WTC11 (cell line): Measurements from ENCODE around the gene MAGI2.

Experiments
- NFATC4 ChIP-seq: fragments of 250-450 bp; sonication (Bioruptor Pico); IDR thresholded peaks from 2 replicates; pipeline ENCODE4 v1.9.0; 2021; ENCODE audit warnings: mild to moderate bottlenecking
- NFYB ChIP-seq: sonication (generic); formaldehyde crosslinking; conservative IDR thresholded peaks from 2 replicates; pipeline ENCODE4 v1.8.0; 2022; ENCODE audit warnings: low read depth, missing genetic modification reagents
- NR1H2 ChIP-seq: sonication (generic); formaldehyde crosslinking; IDR thresholded peaks from 2 replicates; pipeline ENCODE4 v1.9.0; 2021; ENCODE audit warnings: mild to moderate bottlenecking, moderate library complexity, missing genetic modification reagents
- TF ChIP-seq, protein P1 (sequence below): sonication (generic); formaldehyde crosslinking; IDR thresholded peaks from 2 replicates; pipeline ENCODE4 v1.8.0; 2022; ENCODE audit warnings: mild to moderate bottlenecking, missing genetic modification reagents
- TF ChIP-seq, protein P2 (sequence below): sonication (generic); formaldehyde crosslinking; conservative IDR thresholded peaks from 2 replicates; pipeline ENCODE4 v1.8.1; 2023; ENCODE audit warnings: mild to moderate bottlenecking, low read depth, missing genetic modification reagents, moderate library complexity
- TF ChIP-seq, protein P3 (sequence below): fragments of 200-600 bp; IDR thresholded peaks from 2 replicates; pipeline ENCODE4 v1.8.0; 2022; ENCODE audit warnings: antibody characterized with exemption
- TF ChIP-seq, protein P4 (sequence below): sonication (generic); formaldehyde crosslinking; IDR thresholded peaks from 2 replicates; pipeline ENCODE4 v1.8.1; 2022; ENCODE audit warnings: missing genetic modification reagents, borderline replicate concordance
- TF ChIP-seq, protein P5 (sequence below): sonication (generic); formaldehyde crosslinking; IDR thresholded peaks from 2 replicates; pipeline ENCODE4 v1.8.1; 2023; ENCODE audit warnings: mild to moderate bottlenecking, missing genetic modification reagents, moderate library complexity

DNA sequence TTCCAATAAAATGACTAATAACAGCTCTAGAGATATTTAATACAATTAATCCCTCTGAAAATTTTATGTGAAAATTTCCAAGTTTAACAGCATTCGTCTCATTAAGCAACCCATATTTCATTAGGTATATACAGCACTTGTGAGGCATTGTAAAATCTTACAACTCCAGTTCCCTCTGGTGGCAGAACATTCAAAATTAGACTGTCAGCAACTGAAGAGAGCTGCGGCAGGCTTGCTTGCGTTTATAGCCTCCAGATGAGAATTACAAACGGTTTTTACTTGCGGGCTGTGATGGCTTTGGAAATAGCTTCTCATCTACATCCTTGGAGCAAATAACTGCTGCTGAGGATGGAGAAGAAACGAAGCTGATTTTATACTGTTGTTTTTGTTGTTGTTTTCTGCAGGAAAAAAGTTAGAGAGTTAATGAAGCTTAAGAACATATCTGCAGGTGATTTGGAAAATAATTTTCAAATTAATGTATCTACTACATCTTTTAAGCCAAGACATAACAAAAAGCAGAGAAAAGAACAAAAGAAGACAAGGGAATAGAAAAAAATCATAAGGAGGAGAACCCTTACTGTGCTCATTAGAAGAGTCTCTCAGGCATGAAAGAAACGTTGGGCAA lies 171.3 kb downstream of the MAGI2 start:
- TF ChIP-seq, protein P1, sequence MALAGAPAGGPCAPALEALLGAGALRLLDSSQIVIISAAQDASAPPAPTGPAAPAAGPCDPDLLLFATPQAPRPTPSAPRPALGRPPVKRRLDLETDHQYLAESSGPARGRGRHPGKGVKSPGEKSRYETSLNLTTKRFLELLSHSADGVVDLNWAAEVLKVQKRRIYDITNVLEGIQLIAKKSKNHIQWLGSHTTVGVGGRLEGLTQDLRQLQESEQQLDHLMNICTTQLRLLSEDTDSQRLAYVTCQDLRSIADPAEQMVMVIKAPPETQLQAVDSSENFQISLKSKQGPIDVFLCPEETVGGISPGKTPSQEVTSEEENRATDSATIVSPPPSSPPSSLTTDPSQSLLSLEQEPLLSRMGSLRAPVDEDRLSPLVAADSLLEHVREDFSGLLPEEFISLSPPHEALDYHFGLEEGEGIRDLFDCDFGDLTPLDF (CRISPR knock-in tag): no peak
- TF ChIP-seq, protein P2, sequence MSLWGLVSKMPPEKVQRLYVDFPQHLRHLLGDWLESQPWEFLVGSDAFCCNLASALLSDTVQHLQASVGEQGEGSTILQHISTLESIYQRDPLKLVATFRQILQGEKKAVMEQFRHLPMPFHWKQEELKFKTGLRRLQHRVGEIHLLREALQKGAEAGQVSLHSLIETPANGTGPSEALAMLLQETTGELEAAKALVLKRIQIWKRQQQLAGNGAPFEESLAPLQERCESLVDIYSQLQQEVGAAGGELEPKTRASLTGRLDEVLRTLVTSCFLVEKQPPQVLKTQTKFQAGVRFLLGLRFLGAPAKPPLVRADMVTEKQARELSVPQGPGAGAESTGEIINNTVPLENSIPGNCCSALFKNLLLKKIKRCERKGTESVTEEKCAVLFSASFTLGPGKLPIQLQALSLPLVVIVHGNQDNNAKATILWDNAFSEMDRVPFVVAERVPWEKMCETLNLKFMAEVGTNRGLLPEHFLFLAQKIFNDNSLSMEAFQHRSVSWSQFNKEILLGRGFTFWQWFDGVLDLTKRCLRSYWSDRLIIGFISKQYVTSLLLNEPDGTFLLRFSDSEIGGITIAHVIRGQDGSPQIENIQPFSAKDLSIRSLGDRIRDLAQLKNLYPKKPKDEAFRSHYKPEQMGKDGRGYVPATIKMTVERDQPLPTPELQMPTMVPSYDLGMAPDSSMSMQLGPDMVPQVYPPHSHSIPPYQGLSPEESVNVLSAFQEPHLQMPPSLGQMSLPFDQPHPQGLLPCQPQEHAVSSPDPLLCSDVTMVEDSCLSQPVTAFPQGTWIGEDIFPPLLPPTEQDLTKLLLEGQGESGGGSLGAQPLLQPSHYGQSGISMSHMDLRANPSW: no peak
- TF ChIP-seq, protein P3, sequence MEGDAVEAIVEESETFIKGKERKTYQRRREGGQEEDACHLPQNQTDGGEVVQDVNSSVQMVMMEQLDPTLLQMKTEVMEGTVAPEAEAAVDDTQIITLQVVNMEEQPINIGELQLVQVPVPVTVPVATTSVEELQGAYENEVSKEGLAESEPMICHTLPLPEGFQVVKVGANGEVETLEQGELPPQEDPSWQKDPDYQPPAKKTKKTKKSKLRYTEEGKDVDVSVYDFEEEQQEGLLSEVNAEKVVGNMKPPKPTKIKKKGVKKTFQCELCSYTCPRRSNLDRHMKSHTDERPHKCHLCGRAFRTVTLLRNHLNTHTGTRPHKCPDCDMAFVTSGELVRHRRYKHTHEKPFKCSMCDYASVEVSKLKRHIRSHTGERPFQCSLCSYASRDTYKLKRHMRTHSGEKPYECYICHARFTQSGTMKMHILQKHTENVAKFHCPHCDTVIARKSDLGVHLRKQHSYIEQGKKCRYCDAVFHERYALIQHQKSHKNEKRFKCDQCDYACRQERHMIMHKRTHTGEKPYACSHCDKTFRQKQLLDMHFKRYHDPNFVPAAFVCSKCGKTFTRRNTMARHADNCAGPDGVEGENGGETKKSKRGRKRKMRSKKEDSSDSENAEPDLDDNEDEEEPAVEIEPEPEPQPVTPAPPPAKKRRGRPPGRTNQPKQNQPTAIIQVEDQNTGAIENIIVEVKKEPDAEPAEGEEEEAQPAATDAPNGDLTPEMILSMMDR: no peak
- TF ChIP-seq NFATC4 (CRISPR knock-in tag) (no peak), NFYB (CRISPR knock-in tag) (no peak), NR1H2 (no peak)
- TF ChIP-seq, protein P4, sequence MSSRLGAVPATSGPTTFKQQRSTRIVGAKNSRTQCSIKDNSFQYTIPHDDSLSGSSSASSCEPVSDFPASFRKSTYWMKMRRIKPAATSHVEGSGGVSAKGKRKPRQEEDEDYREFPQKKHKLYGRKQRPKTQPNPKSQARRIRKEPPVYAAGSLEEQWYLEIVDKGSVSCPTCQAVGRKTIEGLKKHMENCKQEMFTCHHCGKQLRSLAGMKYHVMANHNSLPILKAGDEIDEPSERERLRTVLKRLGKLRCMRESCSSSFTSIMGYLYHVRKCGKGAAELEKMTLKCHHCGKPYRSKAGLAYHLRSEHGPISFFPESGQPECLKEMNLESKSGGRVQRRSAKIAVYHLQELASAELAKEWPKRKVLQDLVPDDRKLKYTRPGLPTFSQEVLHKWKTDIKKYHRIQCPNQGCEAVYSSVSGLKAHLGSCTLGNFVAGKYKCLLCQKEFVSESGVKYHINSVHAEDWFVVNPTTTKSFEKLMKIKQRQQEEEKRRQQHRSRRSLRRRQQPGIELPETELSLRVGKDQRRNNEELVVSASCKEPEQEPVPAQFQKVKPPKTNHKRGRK: no peak
- TF ChIP-seq, protein P5, sequence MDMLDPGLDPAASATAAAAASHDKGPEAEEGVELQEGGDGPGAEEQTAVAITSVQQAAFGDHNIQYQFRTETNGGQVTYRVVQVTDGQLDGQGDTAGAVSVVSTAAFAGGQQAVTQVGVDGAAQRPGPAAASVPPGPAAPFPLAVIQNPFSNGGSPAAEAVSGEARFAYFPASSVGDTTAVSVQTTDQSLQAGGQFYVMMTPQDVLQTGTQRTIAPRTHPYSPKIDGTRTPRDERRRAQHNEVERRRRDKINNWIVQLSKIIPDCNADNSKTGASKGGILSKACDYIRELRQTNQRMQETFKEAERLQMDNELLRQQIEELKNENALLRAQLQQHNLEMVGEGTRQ (CRISPR knock-in tag): no peak
